ENCODE measurements around the gene BMP2. TPM values are rescaled to one million over a fixed set of nuclear protein-coding genes. Genes with fewer than 3 reads are reported as not detected.
A peak's percentile ranks its signal among the peaks of the same experiment; 100 is the strongest.

Gene BMP2
- total RNA-seq, 1 donor from 2014 or later = 9.0 TPM

DNA sequence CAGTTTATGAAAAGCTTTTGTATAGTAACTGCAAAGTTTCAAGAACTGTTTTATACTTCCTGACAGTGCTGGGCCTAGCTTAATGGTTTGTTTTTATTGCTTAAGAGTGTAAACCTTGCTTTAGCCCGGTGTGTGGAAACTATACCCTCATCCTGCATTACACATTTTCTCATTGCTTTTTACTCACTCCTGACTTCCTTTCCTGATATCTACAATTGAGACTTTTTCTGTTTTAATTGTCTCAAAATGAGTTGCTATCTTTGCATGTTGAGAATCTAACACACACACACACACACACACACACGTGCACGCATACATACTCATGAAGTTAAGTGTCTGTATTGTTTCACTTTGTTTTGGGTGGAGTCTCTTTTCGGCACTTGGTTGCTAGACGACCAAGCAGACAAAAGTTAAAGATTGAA lies 16.7 kb downstream of the BMP2 start:
- no peaks in the 10 kb centered on the region for H3K27me3 ChIP-seq (ENCODE audit: control insufficient read depth, insufficient read depth, low read length)
- FAIRE-seq (no peak), DNase-seq (ENCODE audit: low read depth) (peak; percentile 37)
- TF ChIP-seq, protein P1, sequence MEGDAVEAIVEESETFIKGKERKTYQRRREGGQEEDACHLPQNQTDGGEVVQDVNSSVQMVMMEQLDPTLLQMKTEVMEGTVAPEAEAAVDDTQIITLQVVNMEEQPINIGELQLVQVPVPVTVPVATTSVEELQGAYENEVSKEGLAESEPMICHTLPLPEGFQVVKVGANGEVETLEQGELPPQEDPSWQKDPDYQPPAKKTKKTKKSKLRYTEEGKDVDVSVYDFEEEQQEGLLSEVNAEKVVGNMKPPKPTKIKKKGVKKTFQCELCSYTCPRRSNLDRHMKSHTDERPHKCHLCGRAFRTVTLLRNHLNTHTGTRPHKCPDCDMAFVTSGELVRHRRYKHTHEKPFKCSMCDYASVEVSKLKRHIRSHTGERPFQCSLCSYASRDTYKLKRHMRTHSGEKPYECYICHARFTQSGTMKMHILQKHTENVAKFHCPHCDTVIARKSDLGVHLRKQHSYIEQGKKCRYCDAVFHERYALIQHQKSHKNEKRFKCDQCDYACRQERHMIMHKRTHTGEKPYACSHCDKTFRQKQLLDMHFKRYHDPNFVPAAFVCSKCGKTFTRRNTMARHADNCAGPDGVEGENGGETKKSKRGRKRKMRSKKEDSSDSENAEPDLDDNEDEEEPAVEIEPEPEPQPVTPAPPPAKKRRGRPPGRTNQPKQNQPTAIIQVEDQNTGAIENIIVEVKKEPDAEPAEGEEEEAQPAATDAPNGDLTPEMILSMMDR (IDR thresholded peaks at IDR 0.05; ENCODE audit: insufficient read depth, low read length, severe bottlenecking) = no peak
- H3K36me3 ChIP-seq (ENCODE audit: control insufficient read depth, insufficient read depth, low read length) = no peaks in the 10 kb centered on the region
- H3K4me3 ChIP-seq (ENCODE audit: low read depth, low read length) = no peak overlapping the region

- Histone ChIP-seq H3K27me3 (ENCODE audit: control insufficient read depth, insufficient read depth, low read length) (no peaks in the 10 kb centered on the region), H3K4me3 (ENCODE audit: low read depth, low read length) (no peak overlapping the region), H3K36me3 (ENCODE audit: control insufficient read depth, insufficient read depth, low read length) (no peaks in the 10 kb centered on the region)
- DNase-seq (ENCODE audit: low read depth) (no peak), FAIRE-seq (no peak)
- TF ChIP-seq, protein P1 (IDR thresholded peaks at IDR 0.05; ENCODE audit: insufficient read depth, low read length, severe bottlenecking) = no peak
Observed at GRCh38 chr20:6784767-6785166, 17.3 kb downstream of the BMP2 start.

DNA sequence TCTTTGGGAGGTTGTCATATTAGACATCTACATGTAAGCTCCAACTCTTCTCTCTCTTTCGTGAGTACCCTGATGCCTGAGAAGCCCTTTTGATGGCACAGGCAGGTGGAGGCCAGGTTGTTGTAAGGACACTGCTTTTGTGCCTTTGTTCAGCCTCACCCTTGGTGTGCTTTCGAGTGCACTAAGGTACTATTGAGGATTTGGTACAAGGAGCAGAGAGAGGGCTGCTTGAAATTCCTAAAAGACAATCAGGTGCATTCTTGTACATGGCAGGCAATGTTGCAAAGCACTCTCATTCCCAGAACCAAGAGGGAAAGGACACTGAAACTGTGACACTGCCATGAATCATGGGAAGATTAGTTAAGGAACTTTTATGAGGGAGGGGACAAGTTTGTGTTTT lies 19.1 kb downstream of the BMP2 start:
- no peaks in the 10 kb centered on the region for H3K36me3 ChIP-seq (ENCODE audit: control insufficient read depth, insufficient read depth, low read length)
- DNase-seq (ENCODE audit: low read depth) (no peak), FAIRE-seq (no peak)
- TF ChIP-seq, protein P1 (IDR thresholded peaks at IDR 0.05; ENCODE audit: insufficient read depth, low read length, severe bottlenecking) = no peak
- H3K27me3 ChIP-seq (ENCODE audit: control insufficient read depth, insufficient read depth, low read length) = no peaks in the 10 kb centered on the region
- no peak overlapping the region for H3K4me3 ChIP-seq (ENCODE audit: low read depth, low read length)

DNA sequence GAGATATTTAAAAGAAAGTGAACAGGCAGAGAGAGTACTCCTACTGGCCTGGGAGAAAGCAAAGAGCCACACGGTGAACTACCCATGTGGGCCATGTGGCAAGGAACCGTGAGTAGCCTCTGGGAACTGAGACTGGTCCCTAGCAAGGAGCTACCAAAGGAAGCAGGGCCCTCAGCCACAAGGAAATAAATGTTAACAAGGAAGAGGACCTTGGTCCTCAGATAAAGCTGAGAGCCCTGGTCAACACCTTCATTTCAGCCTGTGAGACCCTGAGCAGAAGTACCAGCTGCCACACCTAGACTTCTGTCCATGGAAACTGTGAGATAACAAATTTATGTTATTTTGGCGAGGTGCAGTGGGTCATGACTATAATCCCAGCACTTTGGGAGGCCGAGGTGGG lies 25.3 kb downstream of the BMP2 start:
- FAIRE-seq (no peak), DNase-seq (ENCODE audit: low read depth) (no peak)
- TF ChIP-seq, protein P1 (IDR thresholded peaks at IDR 0.05; ENCODE audit: insufficient read depth, low read length, severe bottlenecking) = no peak

GRCh38 chr20:6802227-6802626 lies 34.7 kb downstream of the BMP2 start:
- DNase-seq (ENCODE audit: low read depth) (peak; percentile 44), FAIRE-seq (peak; percentile 76)
- TF ChIP-seq, protein P1 (IDR thresholded peaks at IDR 0.05; ENCODE audit: insufficient read depth, low read length, severe bottlenecking) = no peak
- peaks cover 1% of the 10 kb centered on the region for H3K27me3 ChIP-seq (ENCODE audit: control insufficient read depth, insufficient read depth, low read length)
- H3K4me3 ChIP-seq (ENCODE audit: low read depth, low read length) = no peak overlapping the region
- H3K36me3 ChIP-seq (ENCODE audit: control insufficient read depth, insufficient read depth, low read length) = no peaks in the 10 kb centered on the region

More for the DNA sequence above, 25.3 kb downstream of the BMP2 start:
- H3K36me3 ChIP-seq (ENCODE audit: control insufficient read depth, insufficient read depth, low read length) = no peaks in the 10 kb centered on the region
- no peak overlapping the region for H3K4me3 ChIP-seq (ENCODE audit: low read depth, low read length)
- H3K27me3 ChIP-seq (ENCODE audit: control insufficient read depth, insufficient read depth, low read length) = no peaks in the 10 kb centered on the region

GRCh38 chr20:6806275-6806674 lies 38.8 kb downstream of the BMP2 start:
- TF ChIP-seq, protein P1 (IDR thresholded peaks at IDR 0.05; ENCODE audit: insufficient read depth, low read length, severe bottlenecking) = no peak
- DNase-seq (ENCODE audit: low read depth) (peak; percentile 31), FAIRE-seq (no peak)
- peaks cover 1% of the 10 kb centered on the region for H3K27me3 ChIP-seq (ENCODE audit: control insufficient read depth, insufficient read depth, low read length)
- no peak overlapping the region for H3K4me3 ChIP-seq (ENCODE audit: low read depth, low read length)
- no peaks in the 10 kb centered on the region for H3K36me3 ChIP-seq (ENCODE audit: control insufficient read depth, insufficient read depth, low read length)

All from bronchial epithelial cell (primary cell).